GM21390 (cell line): Measurements from ENCODE around the gene C13orf46.
"Not testable (repeated sequence)": the region's sequence is repeated elsewhere in the genome, so short reads cannot be mapped to it uniquely, and the experiment has no call there.

Source experiments
- ATAC-seq: cut with Tn5 transposase; IDR thresholded peaks from one replicate; pipeline ENCODE4 v1.9.1; 2021; ENCODE audit not compliant: unreplicated experiment

C13orf46 gene

GRCh38 chr13:113973218-113974164 lies at the start of gene C13orf46:
C13orf46 (minus strand) TSS chr13:113974076; CDS start chr13:113973997, 79 bp downstream.
- no peak for ATAC-seq

GRCh38 chr13:114022876-114023275 lies 49.0 kb upstream of the C13orf46 start:
- no peak for ATAC-seq

- no peak for ATAC-seq
These were observed 48.4 kb upstream of the C13orf46 start for GRCh38 chr13:114022309-114022669.

- no peak for ATAC-seq
These were observed 47.8 kb upstream of the C13orf46 start for GRCh38 chr13:114021464-114022308.

- ATAC-seq: no peak
These were observed 47.0 kb upstream of the C13orf46 start for GRCh38 chr13:114020750-114021463.

GRCh38 chr13:114020134-114020533 lies 46.3 kb upstream of the C13orf46 start:
- not testable (repeated sequence) for ATAC-seq

GRCh38 chr13:114019367-114019766 lies 45.5 kb upstream of the C13orf46 start:
- ATAC-seq: no peak

- no peak for ATAC-seq
These were observed 44.7 kb upstream of the C13orf46 start for GRCh38 chr13:114018461-114019055.

GRCh38 chr13:114017966-114018365 lies 44.1 kb upstream of the C13orf46 start:
- ATAC-seq: no peak

- ATAC-seq: no peak
These were observed 43.3 kb upstream of the C13orf46 start for GRCh38 chr13:114017028-114017630.

GRCh38 chr13:114016321-114017027 lies 42.6 kb upstream of the C13orf46 start:
- no peak for ATAC-seq

- no peak for ATAC-seq
These were observed 42.1 kb upstream of the C13orf46 start for GRCh38 chr13:114015969-114016295.

GRCh38 chr13:114015111-114015968 lies 41.5 kb upstream of the C13orf46 start:
- no peak for ATAC-seq

GRCh38 chr13:114013952-114014629 lies 40.2 kb upstream of the C13orf46 start:
- ATAC-seq: no peak

- no peak for ATAC-seq
These were observed 39.5 kb upstream of the C13orf46 start for GRCh38 chr13:114013336-114013735.

GRCh38 chr13:114012921-114013320 lies 39.0 kb upstream of the C13orf46 start:
- ATAC-seq: no peak

GRCh38 chr13:114012141-114012540 lies 38.3 kb upstream of the C13orf46 start:
- ATAC-seq: no peak

- ATAC-seq: no peak
These were observed 37.4 kb upstream of the C13orf46 start for GRCh38 chr13:114011226-114011625.
